Muscle of leg (tissue), 11 donors: ENCODE results near the gene CPNE7. TPM values are rescaled to one million over a fixed set of nuclear protein-coding genes. Genes with fewer than 3 reads are reported as not detected.
"Not testable (repeated sequence)": the region's sequence is repeated elsewhere in the genome, so short reads cannot be mapped to it uniquely, and the experiment has no call there.

ENCODE experiments used
- DNase-seq: peaks from one replicate; pipeline ENCODE4 v3.0.0; 2013
- H3K27ac ChIP-seq: one replicate; pipeline ENCODE4 v1.5.1; 2013; ENCODE audit warnings: mild to moderate bottlenecking, low read length, control low read depth
- H3K27me3 ChIP-seq: one replicate; pipeline ENCODE4 v1.6.1; 2013; ENCODE audit warnings: low read length; ENCODE audit not compliant: control insufficient read depth, insufficient read depth
- H3K36me3 ChIP-seq: one replicate; pipeline ENCODE4 v1.6.1; 2013; ENCODE audit warnings: low read length; ENCODE audit not compliant: control insufficient read depth, insufficient read depth
- H3K4me1 ChIP-seq: one replicate; pipeline ENCODE4 v1.6.1; 2013; ENCODE audit warnings: low read length; ENCODE audit not compliant: control insufficient read depth, insufficient read depth
- H3K4me3 ChIP-seq: one replicate; pipeline ENCODE4 v1.5.1; 2013; ENCODE audit warnings: low read length, control low read depth
- H3K9me3 ChIP-seq: replicated peaks from 2 replicates; pipeline ENCODE4 v1.6.1; 2013; ENCODE audit warnings: low read depth, low read length; ENCODE audit not compliant: control insufficient read depth
- WGBS: methylation state at CpG from one replicate; pipeline ENCODE4 v1.1.5; 2013; ENCODE audit warnings: missing lambda C conversion rate; ENCODE audit not compliant: insufficient coverage; 5-methylcytosine and 5-hydroxymethylcytosine counted together
- polyA plus RNA-seq, 8 donors: library from polyadenylated mRNA; unstranded; fragments of 120-200 nt; gene quantifications; one replicate each; pipeline versions ENCODE4 v1.2.1 to v1.2.3, GENCODE V29; 2013; ENCODE audit warnings: inconsistent platforms in 1 of 8, low replicate concordance in 1 of 8; ENCODE audit not compliant: insufficient read length in 8 of 8, insufficient read depth in 1 of 8
- total RNA-seq: library from RNA; stranded (reverse); fragments of 120-200 nt; gene quantifications from one replicate; pipeline ENCODE4 v1.2.4, GENCODE V29; 2013

Gene CPNE7
- total and polyA plus RNA-seq, 9 donors, result 0.09 to 0.53 (median 0.24) TPM; not detected in 1

- Histone ChIP-seq H3K9me3 (no peaks in the 10 kb centered on the region), H3K36me3 (no peaks in the 10 kb centered on the region), H3K4me3 (no peak overlapping the region), H3K27me3 (peaks cover 6% of the 10 kb centered on the region), H3K4me1 (peaks cover 2% of the 10 kb centered on the region), H3K27ac (no peak overlapping the region)
- no peak for DNase-seq
- WGBS, result 89% methylated on average over 35 of the region's 36 CpGs
Measured at GRCh38 chr16:89583197-89583894, 7.8 kb downstream of the CPNE7 start.

- no peak for DNase-seq
- H3K27ac ChIP-seq, result no peak overlapping the region
- no peak overlapping the region for H3K4me3 ChIP-seq
- H3K4me1 ChIP-seq, result peaks cover 2% of the 10 kb centered on the region
- H3K27me3 ChIP-seq, result no peaks in the 10 kb centered on the region
- H3K9me3 ChIP-seq, result no peaks in the 10 kb centered on the region
- no peaks in the 10 kb centered on the region for H3K36me3 ChIP-seq
- 86% methylated on average over 46 of the region's 49 CpGs for WGBS
Measured at GRCh38 chr16:89583895-89584644, 8.5 kb downstream of the CPNE7 start.

DNA sequence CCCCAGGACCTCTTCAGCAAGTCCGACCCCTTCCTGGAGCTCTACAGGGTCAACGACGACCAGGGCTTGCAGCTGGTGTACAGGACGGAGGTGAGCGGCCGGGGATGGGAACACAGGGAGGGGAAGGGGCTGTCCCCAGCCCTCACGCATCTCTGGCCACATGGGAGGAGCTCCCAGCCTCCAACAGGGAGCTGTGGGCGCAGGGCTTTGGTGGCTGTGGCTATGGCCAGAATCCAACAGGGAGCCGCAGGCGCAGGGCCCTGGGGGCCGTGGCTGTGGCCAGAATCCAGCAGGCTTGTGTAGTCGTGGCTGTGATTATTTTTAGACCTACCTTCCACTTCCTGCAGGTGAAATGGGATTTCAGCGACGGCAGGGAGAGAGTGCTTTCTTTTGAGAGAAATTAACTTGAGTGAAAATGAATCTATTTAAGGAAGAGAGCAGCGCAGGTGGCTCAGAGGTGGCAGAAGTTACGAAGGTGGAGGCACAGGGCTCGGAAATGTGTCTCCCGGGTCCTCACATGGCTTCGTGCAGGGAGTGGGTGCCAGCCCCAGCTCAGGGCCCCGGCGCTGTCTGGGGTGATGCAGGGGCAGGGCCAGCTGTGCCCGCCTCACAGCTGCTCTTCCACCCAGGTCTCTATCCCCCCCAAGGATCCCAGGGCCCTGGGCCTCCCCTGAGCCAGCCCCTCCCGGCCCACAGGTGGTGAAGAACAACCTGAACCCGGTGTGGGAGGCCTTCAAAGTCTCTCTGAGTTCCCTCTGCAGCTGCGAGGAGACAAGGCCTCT is 9.4 kb downstream of the CPNE7 start:
- H3K4me1 ChIP-seq, result peaks cover 2% of the 10 kb centered on the region
- H3K27ac ChIP-seq, result no peak overlapping the region
- H3K9me3 ChIP-seq, result no peaks in the 10 kb centered on the region
- no peak for DNase-seq
- 59% methylated on average over 15 of the region's 25 CpGs for WGBS
- no peaks in the 10 kb centered on the region for H3K27me3 ChIP-seq
- H3K36me3 ChIP-seq, result no peaks in the 10 kb centered on the region
- no peak overlapping the region for H3K4me3 ChIP-seq

DNA sequence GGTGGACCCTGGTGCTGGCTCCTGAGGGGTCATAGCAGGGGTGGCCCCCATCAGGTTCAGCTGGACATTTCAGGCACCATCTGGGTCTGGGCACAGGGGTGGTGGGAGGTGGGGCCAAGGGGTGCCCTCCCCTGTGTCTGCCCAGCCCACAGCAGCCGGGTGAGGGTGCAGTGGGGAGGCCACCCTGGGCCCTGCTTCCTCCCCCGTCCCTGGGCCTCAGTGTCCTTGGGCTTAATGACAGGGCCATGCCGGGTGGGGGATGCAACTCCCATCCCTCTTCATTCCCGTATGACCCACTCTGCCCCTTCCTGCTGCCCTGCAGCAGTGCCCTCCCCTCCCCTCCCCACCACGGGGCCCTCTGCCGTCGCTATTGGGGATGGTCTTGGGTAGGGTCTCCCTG is 10.7 kb downstream of the CPNE7 start:
- Histone ChIP-seq H3K4me1 (peaks cover 2% of the 10 kb centered on the region), H3K27ac (no peak overlapping the region), H3K36me3 (no peaks in the 10 kb centered on the region), H3K9me3 (no peaks in the 10 kb centered on the region), H3K27me3 (no peaks in the 10 kb centered on the region), H3K4me3 (no peak overlapping the region)
- WGBS, result 73% methylated on average over 4 of the region's 7 CpGs
- DNase-seq, result no peak

GRCh38 chr16:89586853-89587252 is 11.3 kb downstream of the CPNE7 start:
- Histone ChIP-seq H3K27ac (no peak overlapping the region), H3K27me3 (no peaks in the 10 kb centered on the region), H3K4me3 (no peak overlapping the region), H3K9me3 (no peaks in the 10 kb centered on the region), H3K36me3 (no peaks in the 10 kb centered on the region), H3K4me1 (peaks cover 2% of the 10 kb centered on the region)
- 72% methylated on average over 10 of the region's 25 CpGs for WGBS
- DNase-seq, result no peak

GRCh38 chr16:89587676-89588075 is 12.1 kb downstream of the CPNE7 start:
- no CpG with 5 or more reads among the region's 36 CpGs for WGBS
- H3K27ac ChIP-seq, H3K4me3 ChIP-seq, H3K4me1 ChIP-seq, H3K36me3 ChIP-seq, H3K9me3 ChIP-seq, DNase-seq, H3K27me3 ChIP-seq: not testable (repeated sequence)

- no peak for DNase-seq
- Histone ChIP-seq H3K27me3 (no peaks in the 10 kb centered on the region), H3K4me3 (no peak overlapping the region), H3K9me3 (no peaks in the 10 kb centered on the region), H3K4me1 (no peaks in the 10 kb centered on the region), H3K36me3 (no peaks in the 10 kb centered on the region), H3K27ac (no peak overlapping the region)
- WGBS, result 92% methylated on average over 16 of the region's 26 CpGs
Measured at GRCh38 chr16:89588413-89589109, 13.0 kb downstream of the CPNE7 start.

- H3K4me1 ChIP-seq, result no peaks in the 10 kb centered on the region
- 76% methylated on average over 18 of the region's 21 CpGs for WGBS
- DNase-seq, result no peak
- H3K27ac ChIP-seq, result no peak overlapping the region
- no peaks in the 10 kb centered on the region for H3K36me3 ChIP-seq
- no peak overlapping the region for H3K4me3 ChIP-seq
- no peaks in the 10 kb centered on the region for H3K27me3 ChIP-seq
- H3K9me3 ChIP-seq, result no peaks in the 10 kb centered on the region
Measured at GRCh38 chr16:89589241-89589926, 13.8 kb downstream of the CPNE7 start.

DNA sequence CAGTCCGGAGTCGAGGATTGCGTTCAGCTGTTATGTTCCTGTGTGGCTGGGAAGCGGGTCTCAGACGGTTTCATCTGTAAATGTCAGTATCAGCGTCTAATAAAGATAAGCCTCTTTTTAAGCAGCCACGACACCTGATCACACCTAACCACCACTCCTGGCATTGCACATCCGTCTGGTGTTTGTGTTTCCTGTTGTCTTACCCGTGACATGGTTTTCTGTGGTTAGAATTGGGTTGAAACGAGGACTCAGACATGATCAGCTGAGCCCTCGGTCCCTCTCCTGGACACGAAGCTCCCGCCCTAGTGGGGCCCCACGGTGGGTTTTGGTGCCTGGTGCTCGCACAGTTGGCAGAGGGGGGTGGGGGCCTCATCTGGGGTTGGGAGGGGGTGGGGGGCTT is 18.3 kb downstream of the CPNE7 start:
- Histone ChIP-seq H3K4me3 (no peak overlapping the region), H3K9me3 (no peaks in the 10 kb centered on the region), H3K36me3 (no peaks in the 10 kb centered on the region), H3K27ac (no peak overlapping the region), H3K4me1 (no peaks in the 10 kb centered on the region), H3K27me3 (no peaks in the 10 kb centered on the region)
- no peak for DNase-seq
- no CpG with 5 or more reads among the region's 15 CpGs for WGBS
